T-helper 9 cell (primary cell): Measurements from ENCODE around the gene NFKBIE.
A peak's percentile ranks its signal among the peaks of the same experiment; 100 is the strongest.

Experiments
- DNase-seq: peaks from one replicate; pipeline ENCODE4 v3.0.0-alpha.2; 2020

Gene NFKBIE

DNA sequence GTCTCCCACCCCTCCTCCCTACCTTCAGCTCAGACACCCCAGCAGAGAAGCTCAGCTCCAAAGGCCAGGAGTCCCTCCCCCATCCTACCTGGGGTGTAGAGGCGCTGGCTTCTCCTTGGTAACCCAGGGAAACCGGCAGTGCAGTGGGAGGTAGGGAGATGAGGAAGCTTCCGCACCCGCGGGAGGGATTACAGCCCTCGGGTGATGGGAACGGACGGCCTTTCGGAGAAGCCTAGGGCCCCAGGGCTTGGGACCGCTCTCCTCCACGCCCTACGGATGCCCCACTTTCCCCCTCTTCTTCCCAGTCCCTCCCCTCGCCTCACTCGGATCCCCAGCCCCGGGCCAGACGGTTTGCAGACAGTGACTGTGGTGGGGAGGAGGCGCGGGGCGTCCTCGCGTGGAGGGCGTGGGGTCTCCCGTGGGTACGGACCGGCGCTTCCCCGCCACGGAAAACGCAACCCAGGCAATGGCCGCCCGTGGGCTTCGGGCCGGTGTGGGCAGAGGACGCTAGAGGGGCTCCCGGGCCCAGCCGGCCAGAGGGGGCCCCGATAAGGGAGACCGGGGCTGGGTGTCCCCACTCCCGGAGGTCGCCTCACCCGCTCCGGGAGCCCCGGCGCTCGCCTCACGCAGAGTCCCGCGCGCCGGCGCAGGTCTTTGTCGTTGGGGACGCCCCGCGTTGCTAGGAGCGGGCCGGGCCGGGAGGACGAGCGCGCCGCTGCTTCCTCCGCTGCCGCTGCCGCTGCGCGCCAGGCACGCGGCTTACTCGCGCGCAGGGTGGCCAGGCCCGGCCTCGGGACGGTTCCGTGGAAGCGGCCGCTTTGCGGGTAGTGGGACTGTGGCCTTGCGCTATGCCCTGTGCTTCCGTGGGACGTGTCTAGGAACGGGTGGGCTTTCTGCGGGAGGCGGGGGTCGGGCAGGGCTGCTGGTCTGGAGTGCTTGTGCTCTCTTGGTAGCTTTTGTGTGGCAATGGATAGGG is 32.0 kb upstream of the NFKBIE start:
- peak; percentile 30 for DNase-seq

DNA sequence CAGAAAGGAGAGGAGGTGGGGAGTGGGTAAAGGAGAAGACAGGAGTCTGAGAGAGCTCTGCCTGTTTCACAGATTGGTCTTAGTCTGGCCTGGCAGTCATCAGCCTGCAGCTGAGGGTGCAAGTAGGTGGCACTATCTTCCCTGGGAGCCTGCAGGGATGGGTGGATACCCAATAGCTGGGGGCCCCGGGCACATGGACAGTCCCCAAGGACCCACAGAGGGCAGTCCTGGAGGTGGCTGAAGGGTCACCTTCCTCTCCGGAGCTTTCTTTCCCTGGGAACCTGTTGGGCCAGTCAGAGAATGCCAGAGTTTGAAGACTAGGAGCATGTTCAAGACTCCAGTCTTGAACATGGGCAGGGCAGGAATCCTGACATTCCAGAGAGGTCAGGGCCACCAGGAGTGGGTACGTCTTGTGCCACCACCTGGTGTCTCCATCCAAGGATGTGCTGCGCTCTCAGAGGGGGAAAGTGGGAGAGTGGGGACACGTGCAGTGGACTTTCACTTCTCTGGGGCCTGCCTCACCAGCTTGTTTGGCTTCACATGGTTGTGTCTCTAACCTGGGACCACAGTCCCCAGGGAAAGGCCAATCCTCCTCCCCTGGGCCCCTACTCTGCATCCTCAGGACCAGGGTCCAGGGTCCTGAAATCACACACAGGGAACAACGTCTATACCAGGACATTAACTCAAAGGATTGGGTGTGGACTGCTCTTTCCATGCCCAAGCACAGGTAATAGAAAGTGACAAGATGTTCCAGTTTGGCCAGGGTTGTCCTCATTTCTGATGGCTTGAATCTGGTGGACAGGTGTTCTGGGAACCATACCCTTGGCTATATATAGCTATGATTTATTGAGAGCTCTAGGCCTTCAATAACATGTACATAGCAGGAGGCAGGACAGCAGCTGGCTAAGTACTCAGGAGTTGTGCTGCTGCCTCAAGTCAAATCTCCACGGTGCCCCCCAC is 29.8 kb upstream of the NFKBIE start:
- DNase-seq = no peak

DNA sequence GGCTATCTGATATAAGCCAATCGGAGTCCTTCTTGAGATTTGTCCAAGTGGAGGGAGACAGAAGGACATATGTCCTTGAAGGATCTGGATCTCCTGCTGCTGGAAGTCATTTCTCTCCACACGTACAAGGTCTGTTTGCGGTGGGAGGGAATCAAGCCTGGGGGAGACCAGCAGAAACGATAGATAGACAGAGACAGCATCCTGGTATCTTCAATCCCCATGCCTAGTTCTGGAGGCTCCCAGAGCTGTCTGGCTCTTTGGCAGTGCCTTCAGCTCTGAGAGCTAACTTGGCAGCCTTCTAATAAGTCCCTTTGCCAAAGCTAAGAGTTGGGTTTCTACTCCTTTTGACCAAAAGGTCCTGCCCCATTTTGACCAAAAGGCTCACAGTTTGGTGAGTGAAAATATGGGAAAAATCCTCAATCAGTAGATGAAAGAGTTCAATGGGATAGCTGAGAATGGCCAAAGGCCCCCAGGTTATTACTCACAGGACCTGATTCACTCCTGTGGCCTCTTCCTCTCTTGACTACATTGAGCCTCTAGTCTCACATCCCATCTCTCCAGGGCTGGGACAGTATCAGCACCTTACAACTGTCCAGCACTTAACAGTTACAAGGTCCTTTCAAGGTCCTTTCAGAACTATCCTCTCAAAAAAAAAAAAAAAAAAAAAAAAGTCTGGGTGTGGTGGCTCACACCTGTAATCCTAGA is 27.5 kb upstream of the NFKBIE start:
- DNase-seq = no peak

DNA sequence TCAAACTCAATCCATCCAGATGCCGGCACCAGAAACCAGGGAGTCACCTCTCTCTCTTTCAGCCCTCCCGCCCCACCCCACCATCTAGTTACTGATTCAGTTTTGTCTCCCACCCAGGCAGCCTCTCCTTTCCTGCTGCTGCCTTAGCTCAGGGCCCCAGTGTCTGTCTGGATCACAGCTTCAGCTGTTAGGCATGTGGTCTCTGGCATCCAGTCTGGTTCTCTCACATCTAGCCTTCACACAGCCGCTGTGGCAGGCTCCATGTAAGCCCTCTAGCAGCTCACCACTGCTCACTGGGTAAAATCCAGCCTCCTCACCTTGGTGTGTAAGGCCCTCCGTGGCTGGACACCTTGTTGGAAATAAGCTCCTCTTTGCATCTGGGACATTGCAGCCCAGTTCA is 26.5 kb upstream of the NFKBIE start:
- no peak for DNase-seq

DNA sequence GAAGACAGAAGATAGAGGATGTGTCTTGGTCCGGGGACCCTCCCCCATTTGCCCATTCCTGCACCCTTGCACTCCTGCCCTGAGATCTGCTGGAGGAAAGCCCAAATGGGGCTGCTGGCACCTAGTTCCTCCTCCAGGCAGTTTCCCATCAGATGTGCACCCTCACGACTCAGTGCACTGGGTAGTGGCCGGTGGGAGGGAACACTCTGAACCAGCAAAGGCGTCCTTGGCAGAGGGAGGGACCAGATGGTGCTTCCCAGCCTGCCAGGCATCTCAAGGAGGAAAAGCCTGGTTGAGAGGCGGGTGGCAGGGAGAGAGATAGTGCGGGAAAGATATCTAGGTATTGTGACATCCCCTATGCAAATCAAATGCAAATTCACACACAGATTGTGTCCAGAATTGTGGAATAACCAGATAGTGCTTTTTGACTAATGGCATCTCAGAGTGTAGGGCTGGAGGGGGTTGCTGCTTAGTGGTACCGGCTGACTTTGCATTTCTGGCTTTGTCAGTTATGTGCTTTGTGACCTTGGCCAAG is 24.4 kb upstream of the NFKBIE start:
- DNase-seq = no peak

DNA sequence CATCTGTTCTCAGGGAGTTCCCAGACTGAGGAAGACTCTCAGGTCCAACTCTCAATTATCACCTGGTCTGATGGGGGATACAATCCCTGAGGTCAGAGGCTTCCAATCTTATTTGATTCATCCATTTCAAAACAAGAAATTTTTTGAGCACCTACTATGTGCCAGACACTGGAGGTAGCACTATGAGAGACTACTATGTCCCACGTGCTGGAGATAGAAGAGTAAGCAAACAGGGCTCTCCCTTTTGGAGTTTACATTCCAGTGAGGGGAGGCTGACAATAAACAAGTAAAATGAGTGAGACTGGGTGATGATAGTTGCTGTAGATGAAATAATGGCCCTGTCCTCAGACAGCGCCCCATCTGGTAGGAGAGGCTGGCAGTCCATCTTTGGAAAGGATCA is 21.4 kb upstream of the NFKBIE start:
- DNase-seq = no peak

DNA sequence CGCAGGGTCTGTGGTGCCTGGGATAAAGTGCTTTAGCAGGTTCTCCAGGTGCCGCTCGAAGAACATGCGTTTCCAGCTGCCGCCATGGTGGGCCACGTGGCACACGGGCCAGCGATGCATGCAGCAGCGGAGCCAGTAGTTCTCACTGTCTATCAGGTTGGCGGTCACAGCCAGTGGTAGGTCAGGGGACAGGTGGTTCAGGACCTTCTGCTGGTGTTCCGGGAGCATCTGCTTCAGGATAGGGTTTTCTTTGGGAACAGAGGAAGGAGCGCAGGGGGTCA is 20.9 kb upstream of the NFKBIE start:
- no peak for DNase-seq

DNA sequence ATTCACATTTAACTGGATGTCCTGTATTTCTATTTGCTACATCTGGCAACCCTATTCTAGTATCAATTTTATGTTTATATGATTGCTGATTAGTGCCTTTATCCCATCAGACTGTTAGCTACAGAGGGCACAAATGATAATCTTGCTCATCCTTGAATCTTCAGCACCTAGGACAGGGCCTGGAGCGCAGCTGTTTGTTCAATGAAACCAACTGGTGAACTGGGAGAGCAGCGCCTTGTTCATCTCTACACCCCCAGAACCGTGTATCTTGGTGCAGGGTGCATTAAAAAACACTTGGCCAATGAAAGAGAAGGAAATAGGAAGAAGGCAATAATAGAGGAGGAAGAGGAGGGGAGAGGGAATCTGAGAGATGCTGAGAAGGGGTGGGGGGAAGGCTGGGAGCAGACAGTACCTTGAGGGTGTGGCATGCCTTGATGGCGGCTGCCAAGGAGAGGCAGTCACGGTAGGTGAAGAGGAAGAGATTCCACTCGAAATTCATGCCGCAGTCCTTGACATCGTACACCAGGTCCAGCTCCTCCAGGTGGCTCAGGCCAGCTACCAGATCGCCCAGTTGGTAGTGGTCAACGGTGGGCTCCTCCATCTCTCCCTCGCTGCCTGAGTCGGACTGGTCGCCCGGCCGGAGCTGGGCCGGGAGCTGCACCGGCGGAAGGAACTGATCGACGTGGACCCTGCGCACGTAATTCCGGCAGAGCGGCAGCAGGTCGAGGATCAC is 20.4 kb upstream of the NFKBIE start:
- DNase-seq = no peak

DNA sequence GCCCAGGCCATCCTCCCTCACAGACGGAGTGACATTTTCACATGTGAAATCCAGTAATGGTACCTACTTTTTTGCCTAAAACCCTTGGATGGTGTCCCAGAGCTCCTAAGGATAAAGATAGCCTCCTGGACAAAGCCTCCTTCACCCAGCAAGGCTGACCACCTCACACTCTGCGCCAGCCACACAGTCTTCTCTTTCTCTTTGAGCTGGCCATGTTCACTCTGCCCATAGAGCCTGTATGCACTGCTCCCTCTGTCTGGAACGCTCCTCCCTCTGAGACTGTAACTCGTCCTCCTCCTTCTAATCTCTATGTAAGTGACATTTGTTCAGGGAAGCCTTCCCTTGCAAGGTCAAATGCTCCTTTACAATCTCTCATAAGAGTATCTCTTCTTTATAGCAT is 19.5 kb upstream of the NFKBIE start:
- DNase-seq = no peak

DNA sequence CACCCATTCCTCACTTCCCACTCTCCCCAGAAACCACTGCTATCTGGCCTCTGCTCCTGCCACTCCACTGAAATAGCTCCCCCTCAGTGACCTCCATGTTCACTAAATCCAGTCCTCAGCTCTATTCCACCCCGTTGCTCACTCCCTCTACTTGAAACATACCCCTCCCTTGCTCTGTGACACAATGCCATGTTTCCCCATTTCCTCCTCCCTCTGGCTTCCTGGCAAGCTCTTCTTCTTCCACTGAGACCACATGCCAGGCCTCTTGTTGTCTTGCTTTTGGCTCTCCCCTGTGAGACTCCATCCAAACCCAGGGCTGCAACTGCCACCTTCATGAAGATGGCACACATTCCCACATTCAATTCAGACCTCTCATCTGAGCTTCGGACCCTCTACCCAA is 18.8 kb upstream of the NFKBIE start:
- DNase-seq = no peak

DNA sequence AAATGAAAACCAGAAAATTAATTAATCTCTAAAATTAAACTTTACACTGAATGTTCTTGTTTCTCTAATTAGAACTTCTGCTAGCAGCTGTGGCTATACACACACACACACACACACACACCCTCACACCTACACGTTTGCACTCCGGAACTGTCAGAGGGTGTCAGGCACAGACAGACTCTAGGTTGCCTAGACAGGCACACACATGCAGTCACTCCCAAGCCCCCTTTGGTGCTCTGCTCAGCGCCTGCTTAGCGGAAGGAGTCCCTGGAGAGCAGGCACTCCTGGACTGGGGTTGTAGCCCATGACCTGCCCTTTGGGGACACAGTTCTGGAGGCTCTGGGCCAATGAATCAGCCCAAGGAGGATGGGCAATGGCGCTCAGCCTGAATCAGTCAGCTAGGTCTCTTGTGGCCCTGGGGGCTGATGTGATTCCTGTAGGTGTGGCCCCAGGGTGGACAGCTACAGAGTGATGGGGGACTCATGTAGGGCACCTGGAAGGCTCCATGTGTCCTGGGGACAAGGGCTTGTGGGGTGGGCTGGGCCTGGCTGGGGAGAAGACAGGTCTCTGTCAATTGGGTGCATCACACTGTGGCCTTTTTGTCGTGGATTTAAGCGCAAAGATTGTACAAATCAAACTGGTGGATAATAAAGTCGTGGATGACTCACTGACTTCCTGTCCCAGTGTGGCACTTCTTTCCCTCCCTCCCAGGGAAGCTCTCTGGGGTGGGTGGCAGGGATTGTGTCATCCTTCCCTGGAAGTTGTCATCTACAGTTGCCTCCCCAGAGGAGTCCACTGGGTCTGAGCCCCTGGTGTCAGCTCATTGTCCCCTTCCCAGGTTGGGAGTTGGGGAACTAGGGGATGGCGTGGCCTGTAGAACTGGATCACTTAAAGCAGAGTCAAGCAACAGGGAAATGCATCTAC is 13.7 kb upstream of the NFKBIE start:
- no peak for DNase-seq

DNA sequence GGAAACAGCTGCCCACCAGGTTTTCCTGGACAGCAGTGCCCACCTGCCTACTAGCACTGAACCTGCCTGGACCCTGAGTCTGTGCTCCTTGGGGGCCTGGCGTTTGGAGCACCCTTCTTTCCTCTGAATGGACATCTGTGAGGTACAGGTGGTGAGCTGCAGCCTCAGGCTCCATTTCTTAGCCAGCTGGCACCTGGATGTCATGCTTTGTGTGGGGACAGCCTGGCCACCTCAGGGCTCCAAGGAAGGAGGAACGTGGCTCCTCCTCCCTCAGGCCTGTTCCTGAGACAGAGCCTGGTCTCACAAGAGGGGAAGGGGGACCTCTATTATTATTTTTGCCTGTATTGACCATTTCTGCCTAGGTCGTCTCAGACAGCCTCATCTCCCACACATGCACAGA is 13.0 kb upstream of the NFKBIE start:
- no peak for DNase-seq

DNA sequence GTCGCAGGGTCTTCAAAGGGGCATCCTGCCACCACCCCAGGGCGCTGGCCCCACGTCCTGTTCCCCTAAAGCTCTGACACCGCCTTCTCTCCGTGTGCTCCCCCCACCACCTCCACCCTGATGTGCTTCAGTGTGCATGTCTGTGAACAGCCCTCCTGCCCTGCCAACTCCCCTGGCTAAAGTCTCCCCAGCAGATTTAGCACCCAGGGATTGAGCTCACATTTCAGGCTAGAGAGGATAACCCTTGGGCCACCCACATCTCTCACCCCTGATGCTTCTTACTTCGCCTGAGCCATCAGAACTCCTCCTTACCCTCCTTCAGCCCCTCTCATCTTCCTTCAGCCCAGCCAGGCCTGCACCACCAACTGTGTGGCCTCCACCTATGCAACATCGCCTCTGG is 12.4 kb upstream of the NFKBIE start:
- DNase-seq = no peak

DNA sequence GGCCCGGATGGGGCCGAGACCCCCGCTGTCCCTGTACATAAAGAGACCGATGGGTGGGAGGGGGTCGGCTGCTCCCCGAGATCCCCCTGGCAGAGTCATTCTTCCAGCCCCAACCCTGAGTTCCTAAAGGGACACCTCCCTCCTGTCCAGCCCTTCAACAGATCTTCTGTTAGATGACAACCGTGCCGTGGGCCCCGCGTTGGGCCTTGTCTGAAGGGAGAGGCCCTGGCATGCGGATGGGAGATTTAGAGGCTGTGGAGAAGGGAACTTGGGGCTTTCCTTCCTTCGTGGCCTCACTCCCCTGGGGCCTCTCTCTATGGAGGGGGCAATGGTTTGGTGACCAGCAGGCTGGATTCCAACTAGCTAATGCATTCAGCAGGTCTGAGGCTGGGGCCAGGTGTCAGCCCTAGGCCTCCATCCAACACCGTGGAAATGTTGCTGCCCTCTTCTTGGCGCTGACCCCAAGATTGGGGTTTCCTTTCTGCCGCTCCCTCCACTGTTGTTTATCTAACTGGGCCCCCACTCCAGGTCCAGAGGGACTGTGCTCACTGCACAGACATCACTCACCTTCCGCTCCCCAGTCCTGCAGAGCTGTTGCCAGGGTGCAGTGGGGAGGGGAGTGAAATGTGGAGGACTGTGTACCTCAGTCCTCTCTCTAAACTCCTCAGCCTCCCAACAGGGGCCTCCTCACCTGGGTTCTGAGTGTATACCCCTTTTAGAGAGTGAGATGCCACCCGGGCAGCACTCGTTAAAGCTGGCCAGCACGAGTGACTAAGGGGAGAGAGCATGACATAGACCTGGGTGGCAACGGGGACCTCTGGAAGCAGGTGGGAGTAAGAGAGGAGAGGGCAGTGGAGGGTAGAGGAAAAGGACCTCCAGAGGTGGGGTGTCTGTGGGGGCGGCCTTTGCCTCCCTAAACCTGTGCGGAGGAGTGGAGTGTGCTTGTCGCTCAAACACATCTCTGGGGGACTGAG is 11.6 kb upstream of the NFKBIE start:
- DNase-seq = no peak

DNA sequence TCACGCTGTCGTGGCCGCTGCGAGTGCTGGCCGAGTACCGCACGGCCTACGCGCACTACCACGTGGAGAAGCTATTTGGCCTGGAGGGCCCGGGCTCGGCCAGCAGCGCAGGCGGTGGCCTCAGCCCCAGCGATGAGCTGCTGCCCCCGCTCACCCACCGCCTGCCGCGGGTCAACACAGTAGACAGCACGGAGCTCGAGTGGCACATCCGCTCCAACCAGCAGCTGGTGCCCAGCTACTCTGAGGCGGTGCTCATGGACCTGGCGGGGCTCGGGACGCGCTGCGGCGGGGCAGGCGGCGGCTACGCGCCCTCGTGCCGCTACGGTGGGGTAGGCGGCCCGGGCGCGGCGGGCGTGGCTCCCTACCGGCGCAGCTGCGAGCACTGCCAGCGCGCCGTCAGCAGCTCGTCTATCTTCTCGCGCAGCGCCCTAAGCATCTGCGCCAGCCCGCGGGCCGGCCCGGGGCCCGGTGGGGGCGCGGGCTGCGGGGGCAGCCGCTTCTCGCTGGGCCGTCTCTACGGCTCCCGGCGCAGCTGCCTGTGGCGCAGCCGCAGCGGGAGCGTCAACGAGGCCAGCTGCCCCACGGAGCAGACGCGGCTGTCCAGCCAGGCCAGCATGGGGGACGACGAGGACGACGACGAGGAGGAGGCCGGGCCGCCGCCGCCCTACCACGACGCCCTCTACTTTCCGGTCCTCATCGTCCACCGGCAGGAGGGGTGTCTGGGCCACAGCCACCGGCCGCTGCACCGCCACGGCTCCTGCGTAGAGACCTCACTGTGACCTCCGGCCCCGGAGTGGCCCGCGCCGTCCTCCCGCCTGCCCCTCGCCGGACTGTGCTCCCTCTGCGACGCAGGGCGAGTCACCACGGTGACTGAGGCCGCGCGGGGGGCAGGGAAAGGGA is 10.6 kb upstream of the NFKBIE start:
- DNase-seq = no peak

DNA sequence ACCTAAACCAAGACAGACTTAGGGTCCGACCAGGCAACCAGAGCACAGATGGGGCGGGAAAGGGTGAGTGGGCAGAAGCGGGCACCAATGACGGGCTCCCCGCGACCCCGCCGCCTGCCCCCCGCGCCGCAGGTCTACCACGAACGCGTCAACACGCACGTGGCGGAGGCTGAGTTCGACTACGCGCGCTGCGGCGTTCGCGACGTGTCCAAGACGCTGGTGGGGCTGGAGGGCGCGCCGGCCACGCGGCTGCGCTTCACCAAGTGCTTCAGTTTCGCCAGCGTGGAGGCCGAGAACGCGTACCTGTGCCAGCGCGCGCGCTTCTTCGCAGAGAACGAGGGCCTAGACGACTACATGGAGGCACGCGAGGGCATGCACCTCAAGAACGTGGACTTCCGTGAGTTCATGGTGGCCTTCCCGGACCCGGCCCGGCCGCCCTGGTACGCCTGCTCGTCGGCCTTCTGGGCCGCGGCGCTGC is 10.0 kb upstream of the NFKBIE start:
- DNase-seq = no peak

DNA sequence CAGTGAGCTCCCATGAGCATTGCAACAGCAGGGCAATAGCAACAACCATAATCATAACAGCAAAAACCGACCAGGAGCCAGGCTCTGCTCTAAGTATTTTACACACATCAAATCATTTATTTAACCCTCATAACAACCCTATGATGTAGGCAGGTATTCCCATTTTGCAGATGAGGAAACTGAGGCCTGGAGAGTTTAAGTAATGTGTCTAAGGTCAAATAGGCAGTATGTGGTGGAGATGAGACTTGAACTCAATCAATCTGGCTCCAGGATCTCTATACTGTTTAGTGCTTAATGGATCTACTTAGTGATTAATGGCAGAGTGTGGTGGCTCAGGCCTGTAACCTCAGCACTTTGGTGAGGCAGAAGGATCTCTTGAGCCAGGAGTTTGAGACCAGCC is 8.3 kb upstream of the NFKBIE start:
- no peak for DNase-seq

DNA sequence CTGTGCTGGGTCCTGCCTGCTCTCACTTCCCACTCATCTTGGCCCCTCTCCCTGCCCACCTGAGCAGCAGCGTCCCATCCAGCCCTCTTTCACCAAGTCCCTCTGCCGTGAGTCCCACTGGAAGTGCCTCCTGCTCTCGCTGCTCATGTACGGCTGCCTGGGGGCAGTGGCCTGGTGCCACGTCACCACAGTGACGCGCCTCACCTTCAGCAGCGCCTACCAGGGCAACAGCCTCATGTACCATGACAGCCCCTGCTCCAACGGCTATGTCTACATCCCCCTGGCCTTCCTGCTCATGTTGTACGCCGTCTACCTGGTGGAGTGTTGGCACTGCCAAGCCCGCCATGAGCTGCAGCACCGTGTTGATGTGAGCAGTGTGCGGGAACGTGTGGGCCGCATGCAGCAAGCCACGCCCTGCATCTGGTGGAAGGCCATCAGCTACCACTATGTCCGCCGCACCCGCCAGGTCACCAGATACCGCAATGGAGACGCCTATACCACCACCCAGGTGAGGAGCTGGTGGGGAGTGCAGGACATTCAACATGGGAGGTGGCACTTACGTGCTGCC is 7.7 kb upstream of the NFKBIE start:
- no peak for DNase-seq
